Activated CD8-positive, alpha-beta memory T cell treated with anti-CD3 and anti-CD28 coated beads, Interleukin-2, amount 50 U/mL, for 48 hours (primary cell): ENCODE data around the gene GNS.

Source experiments
- DNase-seq: peaks from one replicate; pipeline ENCODE4 v3.0.0-alpha.2; 2020

The GNS gene

GRCh38 chr12:64735442-64735841 is 23.8 kb downstream of the GNS start:
- DNase-seq = no peak

GRCh38 chr12:64733857-64734256 is 25.3 kb downstream of the GNS start:
- no peak for DNase-seq

- no peak for DNase-seq
Measured at GRCh38 chr12:64731683-64732082, 27.5 kb downstream of the GNS start.

- no peak for DNase-seq
Measured at GRCh38 chr12:64730588-64730969, 28.6 kb downstream of the GNS start.

- no peak for DNase-seq
Measured at GRCh38 chr12:64729909-64730587, 29.2 kb downstream of the GNS start.

- DNase-seq = no peak
Measured at GRCh38 chr12:64724201-64724745, 34.9 kb downstream of the GNS start.

GRCh38 chr12:64723630-64724029 is 35.6 kb downstream of the GNS start:
- DNase-seq = no peak

- no peak for DNase-seq
Measured at GRCh38 chr12:64722835-64723234, 36.4 kb downstream of the GNS start.

GRCh38 chr12:64720884-64721283 is 38.3 kb downstream of the GNS start:
- no peak for DNase-seq

- DNase-seq = no peak
Measured at GRCh38 chr12:64718649-64719048, 40.6 kb downstream of the GNS start.

- no peak for DNase-seq
Measured at GRCh38 chr12:64716839-64717455, 42.3 kb downstream of the GNS start.

GRCh38 chr12:64716371-64716770 is 42.8 kb downstream of the GNS start:
- DNase-seq = no peak

- no peak for DNase-seq
Measured at GRCh38 chr12:64714551-64714968, 44.6 kb downstream of the GNS start.

- DNase-seq = no peak
Measured at GRCh38 chr12:64713376-64713775, 45.8 kb downstream of the GNS start.

- DNase-seq = no peak
Measured at GRCh38 chr12:64709429-64709828, 49.8 kb downstream of the GNS start.

- DNase-seq = no peak
Measured at GRCh38 chr12:64707926-64708325, 51.3 kb downstream of the GNS start.

- DNase-seq = no peak
Measured at GRCh38 chr12:64707362-64707761, 51.8 kb downstream of the GNS start.

GRCh38 chr12:64706857-64707256 is 52.3 kb downstream of the GNS start:
- no peak for DNase-seq

- DNase-seq = no peak
Measured at GRCh38 chr12:64706306-64706705, 52.9 kb downstream of the GNS start.

- no peak for DNase-seq
Measured at GRCh38 chr12:64701283-64701682, 57.9 kb downstream of the GNS start.

- no peak for DNase-seq
Measured at GRCh38 chr12:64700532-64700931, 58.7 kb downstream of the GNS start.

GRCh38 chr12:64699504-64700115 is 59.6 kb downstream of the GNS start:
- DNase-seq = no peak

GRCh38 chr12:64696080-64696741 is 63.0 kb downstream of the GNS start:
- no peak for DNase-seq

GRCh38 chr12:64695550-64695949 is 63.7 kb downstream of the GNS start:
- no peak for DNase-seq
